CD1c-positive myeloid dendritic cell (primary cell): ENCODE measurements around the gene ATIC.
"Not testable (repeated sequence)": the region's sequence is repeated elsewhere in the genome, so short reads cannot be mapped to it uniquely, and the experiment has no call there.

Source experiments
- DNase-seq: peaks from one replicate; pipeline ENCODE4 v3.0.0-alpha.2; 2016; ENCODE audit errors: extremely low spot score

ATIC gene

DNA sequence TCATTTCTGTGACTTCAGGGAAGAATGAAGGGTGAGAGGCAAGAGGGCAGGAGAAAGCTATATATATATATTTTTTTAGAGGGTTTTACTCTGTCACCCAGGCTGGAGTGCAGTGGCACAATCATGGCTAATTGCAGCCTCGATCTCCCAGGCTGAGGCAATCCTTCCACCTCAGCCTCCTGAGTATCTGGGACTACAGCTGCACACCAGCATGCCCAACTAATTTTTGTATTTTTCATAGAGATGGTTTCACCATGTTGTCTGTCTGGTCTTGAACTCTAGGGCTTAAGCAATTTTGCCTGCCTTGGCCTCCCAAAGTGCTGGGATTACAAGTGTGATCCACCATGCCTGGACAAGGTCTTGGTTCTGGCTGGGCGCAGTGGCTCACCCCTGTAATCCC lies 3.4 kb downstream of the ATIC start:
- no peak for DNase-seq

DNA sequence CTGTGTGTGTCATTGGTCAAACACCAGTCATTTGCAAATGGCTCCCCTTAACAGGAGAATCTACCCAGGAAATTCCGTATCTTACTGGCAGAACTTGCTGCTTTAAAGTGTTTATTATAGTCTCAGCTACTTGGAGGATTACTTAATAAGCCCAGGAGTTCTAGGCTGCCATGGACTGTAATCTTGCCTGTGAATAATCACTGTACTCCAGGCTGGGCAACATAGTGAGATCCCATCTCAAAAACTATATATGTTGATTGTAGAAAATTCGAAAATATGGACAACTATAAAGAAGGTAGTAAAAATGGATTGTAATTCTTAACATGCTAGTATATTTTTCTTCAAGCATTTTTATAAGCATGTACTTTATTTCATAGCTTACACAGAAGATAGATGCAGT lies 4.5 kb downstream of the ATIC start:
- DNase-seq, result no peak

DNA sequence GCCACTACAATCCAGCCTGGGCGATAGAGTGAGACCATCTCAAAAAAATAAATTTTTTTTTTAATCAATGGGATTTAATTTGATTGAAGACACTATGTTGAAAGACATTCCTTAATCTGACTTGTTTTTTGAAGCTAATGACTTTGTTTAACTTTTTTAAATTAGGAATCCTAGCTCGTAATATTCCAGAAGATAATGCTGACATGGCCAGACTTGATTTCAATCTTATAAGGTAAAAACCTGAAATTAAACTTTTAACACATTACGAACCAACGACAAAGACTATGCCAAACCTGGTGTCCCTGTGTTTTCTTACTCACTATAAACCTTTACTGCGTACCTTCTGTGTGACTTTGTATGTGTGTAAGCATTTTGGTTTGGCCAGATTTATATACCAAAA lies 7.6 kb downstream of the ATIC start:
- no peak for DNase-seq

DNA sequence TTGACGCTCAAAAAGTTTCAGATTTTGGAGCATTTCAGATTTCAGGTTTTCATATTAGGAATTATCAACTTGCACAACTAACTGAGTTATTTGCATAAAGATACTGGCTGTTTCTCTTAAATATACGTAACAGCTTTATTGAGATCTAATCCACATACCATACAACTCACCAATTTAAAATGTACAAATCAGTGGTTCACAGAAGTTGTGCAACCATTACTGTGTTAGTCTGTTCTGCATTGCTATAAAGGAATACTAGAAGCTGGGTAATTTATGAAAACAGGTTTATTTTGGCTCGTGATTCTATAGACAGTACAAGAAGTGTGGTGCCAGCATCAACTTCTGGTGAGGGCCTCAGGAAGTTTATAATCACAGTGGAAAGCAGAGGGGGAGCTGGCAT lies 8.2 kb downstream of the ATIC start:
- DNase-seq, result no peak

GRCh38 chr2:215320679-215321078 lies 8.8 kb downstream of the ATIC start:
- no peak for DNase-seq

- DNase-seq, result no peak
Measured at GRCh38 chr2:215324811-215325210, 13.0 kb downstream of the ATIC start.

GRCh38 chr2:215328066-215328465 lies 16.2 kb downstream of the ATIC start:
- no peak for DNase-seq

- DNase-seq, result no peak
Measured at GRCh38 chr2:215332872-215333595, 21.2 kb downstream of the ATIC start.

- no peak for DNase-seq
Measured at GRCh38 chr2:215338883-215339679, 27.2 kb downstream of the ATIC start.

DNA sequence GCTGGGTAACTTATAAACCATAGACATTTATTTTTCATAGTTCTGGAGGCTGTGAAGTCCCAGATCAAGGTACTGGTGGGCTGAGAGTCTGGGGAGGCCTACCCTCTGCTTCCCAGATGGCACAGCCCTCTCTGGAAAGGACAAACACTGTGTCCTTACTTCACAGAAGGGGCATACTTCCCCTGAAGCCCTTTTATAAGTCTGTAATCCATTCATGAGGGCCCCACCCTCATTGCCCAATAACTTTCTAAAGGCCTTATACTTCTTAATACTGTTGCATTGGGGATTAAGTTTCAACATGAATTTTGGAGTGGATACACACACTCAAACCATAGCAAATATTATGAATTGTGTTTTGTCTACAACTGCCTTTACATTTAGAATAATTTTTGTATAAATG lies 36.0 kb downstream of the ATIC start:
- no peak for DNase-seq

- no peak for DNase-seq
Measured at GRCh38 chr2:215352602-215353001, 40.7 kb downstream of the ATIC start.

GRCh38 chr2:215354771-215355695 lies 43.2 kb downstream of the ATIC start:
- DNase-seq, result no peak

DNA sequence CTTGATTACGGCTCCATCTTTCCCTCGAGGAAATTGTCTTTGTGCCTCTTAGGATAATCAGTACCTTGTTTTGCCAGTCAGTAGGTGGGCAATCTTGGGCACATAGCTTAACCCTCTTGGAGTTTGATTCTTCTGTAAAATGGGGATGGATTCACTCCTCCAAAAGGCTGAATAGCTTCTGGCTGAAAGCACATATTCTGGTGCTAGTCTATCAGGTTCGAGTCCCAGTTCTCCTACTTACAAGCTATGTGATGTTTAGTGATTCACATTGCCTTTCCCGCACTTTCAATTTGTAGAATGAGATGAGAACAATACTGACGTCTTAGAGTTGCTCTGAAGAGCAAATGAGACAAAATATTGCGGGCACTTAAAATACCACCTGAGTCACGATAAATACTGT lies 43.9 kb downstream of the ATIC start:
- no peak for DNase-seq

GRCh38 chr2:215356334-215356947 lies 44.6 kb downstream of the ATIC start:
- DNase-seq, result no peak

DNA sequence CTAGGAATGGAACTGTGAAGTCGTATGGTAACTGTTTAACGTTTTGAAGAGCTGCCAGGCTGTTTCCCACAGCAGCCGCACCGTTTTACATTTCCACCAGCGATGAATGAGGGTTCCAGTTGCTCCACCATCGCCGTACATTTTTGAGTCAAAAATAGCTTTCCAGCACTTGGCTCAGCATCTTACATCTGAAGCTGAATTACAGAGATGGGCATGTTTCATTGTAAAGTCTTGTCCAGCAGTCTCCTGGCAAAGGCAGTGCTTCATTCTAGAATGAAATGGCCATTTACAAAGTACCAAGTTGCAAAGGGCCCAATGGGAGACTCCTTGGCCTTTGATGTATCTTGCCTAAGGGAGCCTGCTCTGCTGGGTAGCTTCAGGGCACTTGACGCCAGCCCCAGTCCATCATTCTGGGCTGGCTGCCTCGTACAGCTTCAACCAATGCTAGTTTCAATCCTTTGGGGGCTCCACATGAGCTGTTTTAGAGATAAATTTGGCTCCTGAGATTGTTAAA lies 45.1 kb downstream of the ATIC start:
- DNase-seq, result no peak

GRCh38 chr2:215357660-215358059 lies 45.8 kb downstream of the ATIC start:
- DNase-seq, result no peak

- DNase-seq, result no peak
Measured at GRCh38 chr2:215358312-215358845, 46.5 kb downstream of the ATIC start.

GRCh38 chr2:215358891-215359575 lies 47.2 kb downstream of the ATIC start:
- DNase-seq, result no peak

DNA sequence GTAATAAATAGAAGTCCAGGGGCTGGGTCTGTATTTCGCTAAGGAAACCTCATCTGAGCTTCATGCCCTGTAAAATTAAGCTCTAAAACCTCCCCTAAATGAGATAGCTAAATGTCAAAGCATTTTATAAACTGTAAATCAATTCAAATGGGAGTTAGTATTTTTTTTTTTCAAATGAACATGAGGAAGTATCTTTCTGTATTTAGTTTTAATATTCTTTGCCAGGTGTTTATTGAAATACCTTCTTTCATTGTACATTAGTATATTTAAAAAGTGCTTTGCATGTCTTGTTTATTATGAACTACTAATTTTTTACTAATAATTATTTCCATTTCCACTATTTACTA lies 47.7 kb downstream of the ATIC start:
- DNase-seq, result no peak

DNA sequence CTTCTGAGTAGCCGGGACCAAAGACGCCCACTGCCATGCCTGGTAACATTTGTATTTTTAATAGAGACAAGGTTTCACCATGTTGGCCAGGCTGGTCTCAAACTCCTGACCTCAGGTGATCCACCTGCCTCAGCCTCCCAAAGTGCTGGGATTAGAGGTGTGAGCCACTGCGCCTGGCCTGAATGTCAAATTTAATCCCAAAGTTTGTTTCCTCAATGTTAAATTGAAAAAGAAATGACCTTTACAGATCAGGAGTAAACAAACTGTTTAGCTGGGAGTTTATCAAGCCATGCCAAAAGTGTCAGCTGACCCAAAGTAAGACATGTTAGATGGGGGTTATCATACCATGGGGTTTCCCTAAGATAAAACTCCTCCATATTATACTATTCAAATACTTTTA lies 48.2 kb downstream of the ATIC start:
- not testable (repeated sequence) for DNase-seq

DNA sequence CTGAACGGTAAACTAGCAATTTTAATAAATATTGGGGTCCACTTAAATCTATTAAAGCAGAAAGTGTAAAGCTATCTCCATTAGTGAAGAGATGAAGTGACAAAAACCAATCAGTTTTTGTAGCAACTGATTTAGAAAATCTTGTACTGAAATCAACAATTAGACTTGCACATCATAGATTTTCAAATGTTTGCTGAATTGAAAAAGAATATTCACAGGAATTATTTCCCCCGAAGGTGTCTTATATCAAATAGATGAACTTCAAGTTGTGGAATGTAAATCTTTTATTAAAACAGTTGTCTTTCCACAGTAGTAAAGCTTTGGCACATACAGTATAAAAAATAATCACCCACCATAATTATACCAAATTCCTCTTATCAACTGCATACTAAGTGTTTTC lies 48.7 kb downstream of the ATIC start:
- DNase-seq, result no peak
